ENCODE results near the gene MAST4. TPM values are rescaled to one million over a fixed set of nuclear protein-coding genes. Genes with fewer than 3 reads are reported as not detected.

The MAST4 gene
- total and polyA plus RNA-seq, 2 of the 13 experiments (the other 11 are each of a cell fraction or from before 2014, with no cell fraction given): 3.4 to 3.7 TPM

DNA sequence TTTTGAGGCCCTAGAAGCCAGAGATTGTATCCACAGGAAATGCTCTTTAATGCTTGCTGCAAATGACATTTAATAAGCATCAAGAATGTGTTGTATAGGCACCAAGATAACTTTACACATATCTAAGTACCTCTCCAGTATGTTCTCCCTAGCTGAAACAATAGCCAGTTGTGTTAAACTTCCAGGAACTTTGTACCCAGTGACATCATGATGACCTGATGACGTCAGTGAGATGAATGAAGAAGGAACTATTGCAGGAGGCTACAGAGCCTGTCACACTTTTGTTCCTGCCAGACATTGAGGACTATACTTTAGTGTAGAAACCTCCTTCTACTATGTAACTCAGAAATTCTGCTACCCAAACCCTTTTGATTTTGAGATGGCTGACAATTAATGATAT lies 470.6 kb downstream of the MAST4 start:
- in situ Hi-C loops (cut with HindIII; ENCODE audit: extremely low pct_ligation_motif_present, low pct_unique_long_range_greater_than_20kb): no loop called here
- Histone ChIP-seq H3K9me3 (ENCODE audit: low read length) (no peaks in the 10 kb centered on the region), H3K27me3 (ENCODE audit: control insufficient read depth in 1 of 2, insufficient read depth in 2 of 2, low read length in 2 of 2) (no peaks in the 10 kb centered on the region), H3K27ac (ENCODE audit: extremely low read length, insufficient read depth, low read length) (no peak overlapping the region), H4K20me1 (ENCODE audit: insufficient read depth, low read length) (no peaks in the 10 kb centered on the region; the same call in 1 of the 2 replicates), H3K79me2 (ENCODE audit: insufficient read depth, low read length) (no peaks in the 10 kb centered on the region), H3K4me2 (ENCODE audit: low read depth, low read length) (no peak overlapping the region), H2AFZ (ENCODE audit: low read length) (no peak overlapping the region), H3K36me3 (replicated peaks in 1 of 2; ENCODE audit: control insufficient read depth in 1 of 2, insufficient read depth in 2 of 2, low read length in 2 of 2) (no peaks in the 10 kb centered on the region), H3K9ac (ENCODE audit: insufficient read depth, low read depth, low read length) (no peak overlapping the region), H3K4me1 (ENCODE audit: insufficient read depth, low read length) (peaks cover 11% of the 10 kb centered on the region), H3K4me3 (replicated peaks in 1 of 3; ENCODE audit: insufficient read depth in 1 of 3, low read depth in 2 of 3, low read length in 3 of 3) (no peak overlapping the region)
- no peak for ATAC-seq
- BruUV-seq (replicated peaks): no TSS peak
- intact Hi-C loops (cut with micrococcal nuclease; ENCODE audit: unreplicated experiment): no loop called here
- POLR2A ChIA-PET: no interaction called here
- peak; percentile 70 for DNase-seq (ENCODE audit: low spot score)
- WGBS (ENCODE audit: low lambda C conversion rate): 14% methylated on average over 1 of the region's 1 CpG
- FAIRE-seq: no peak
- CTCF ChIA-PET (ENCODE audit: low intra/inter-chr PET ratio, low total read pairs): no interaction called here
- TF ChIP-seq, protein P1, sequence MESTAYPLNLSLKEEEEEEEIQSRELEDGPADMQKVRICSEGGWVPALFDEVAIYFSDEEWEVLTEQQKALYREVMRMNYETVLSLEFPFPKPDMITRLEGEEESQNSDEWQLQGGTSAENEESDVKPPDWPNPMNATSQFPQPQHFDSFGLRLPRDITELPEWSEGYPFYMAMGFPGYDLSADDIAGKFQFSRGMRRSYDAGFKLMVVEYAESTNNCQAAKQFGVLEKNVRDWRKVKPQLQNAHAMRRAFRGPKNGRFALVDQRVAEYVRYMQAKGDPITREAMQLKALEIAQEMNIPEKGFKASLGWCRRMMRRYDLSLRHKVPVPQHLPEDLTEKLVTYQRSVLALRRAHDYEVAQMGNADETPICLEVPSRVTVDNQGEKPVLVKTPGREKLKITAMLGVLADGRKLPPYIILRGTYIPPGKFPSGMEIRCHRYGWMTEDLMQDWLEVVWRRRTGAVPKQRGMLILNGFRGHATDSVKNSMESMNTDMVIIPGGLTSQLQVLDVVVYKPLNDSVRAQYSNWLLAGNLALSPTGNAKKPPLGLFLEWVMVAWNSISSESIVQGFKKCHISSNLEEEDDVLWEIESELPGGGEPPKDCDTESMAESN (CRISPR knock-in tag; conservative IDR thresholded peaks at IDR 0.05): no peak
- no peak for TF ChIP-seq PAX8 (CRISPR knock-in tag; IDR thresholded peaks at IDR 0.05; ENCODE audit: borderline replicate concordance)
- TF ChIP-seq, protein P2, sequence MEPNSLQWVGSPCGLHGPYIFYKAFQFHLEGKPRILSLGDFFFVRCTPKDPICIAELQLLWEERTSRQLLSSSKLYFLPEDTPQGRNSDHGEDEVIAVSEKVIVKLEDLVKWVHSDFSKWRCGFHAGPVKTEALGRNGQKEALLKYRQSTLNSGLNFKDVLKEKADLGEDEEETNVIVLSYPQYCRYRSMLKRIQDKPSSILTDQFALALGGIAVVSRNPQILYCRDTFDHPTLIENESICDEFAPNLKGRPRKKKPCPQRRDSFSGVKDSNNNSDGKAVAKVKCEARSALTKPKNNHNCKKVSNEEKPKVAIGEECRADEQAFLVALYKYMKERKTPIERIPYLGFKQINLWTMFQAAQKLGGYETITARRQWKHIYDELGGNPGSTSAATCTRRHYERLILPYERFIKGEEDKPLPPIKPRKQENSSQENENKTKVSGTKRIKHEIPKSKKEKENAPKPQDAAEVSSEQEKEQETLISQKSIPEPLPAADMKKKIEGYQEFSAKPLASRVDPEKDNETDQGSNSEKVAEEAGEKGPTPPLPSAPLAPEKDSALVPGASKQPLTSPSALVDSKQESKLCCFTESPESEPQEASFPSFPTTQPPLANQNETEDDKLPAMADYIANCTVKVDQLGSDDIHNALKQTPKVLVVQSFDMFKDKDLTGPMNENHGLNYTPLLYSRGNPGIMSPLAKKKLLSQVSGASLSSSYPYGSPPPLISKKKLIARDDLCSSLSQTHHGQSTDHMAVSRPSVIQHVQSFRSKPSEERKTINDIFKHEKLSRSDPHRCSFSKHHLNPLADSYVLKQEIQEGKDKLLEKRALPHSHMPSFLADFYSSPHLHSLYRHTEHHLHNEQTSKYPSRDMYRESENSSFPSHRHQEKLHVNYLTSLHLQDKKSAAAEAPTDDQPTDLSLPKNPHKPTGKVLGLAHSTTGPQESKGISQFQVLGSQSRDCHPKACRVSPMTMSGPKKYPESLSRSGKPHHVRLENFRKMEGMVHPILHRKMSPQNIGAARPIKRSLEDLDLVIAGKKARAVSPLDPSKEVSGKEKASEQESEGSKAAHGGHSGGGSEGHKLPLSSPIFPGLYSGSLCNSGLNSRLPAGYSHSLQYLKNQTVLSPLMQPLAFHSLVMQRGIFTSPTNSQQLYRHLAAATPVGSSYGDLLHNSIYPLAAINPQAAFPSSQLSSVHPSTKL (CRISPR knock-in tag; IDR thresholded peaks at IDR 0.05): 0 out of 2 replicates have a peak, but pooled peaks have one; percentile 12
- TF ChIP-seq ZFYVE20 (CRISPR knock-in tag; IDR thresholded peaks at IDR 0.05; ENCODE audit: borderline replicate concordance, low read depth): no peak
- no peak for TF ChIP-seq KLF6 (CRISPR knock-in tag; IDR thresholded peaks at IDR 0.05)
- TF ChIP-seq SOX13 (IDR thresholded peaks at IDR 0.05): no peak
- 0 out of 4 replicates have a peak, but pooled peaks of 1 of the 2 experiments have one; percentile 12 for TF ChIP-seq SOX13 (CRISPR knock-in tag; conservative IDR thresholded peaks at IDR 0.05 in 1 of 2, IDR thresholded peaks at IDR 0.05 in 1 of 2)
- TF ChIP-seq CREB1 (IDR thresholded peaks at IDR 0.05): peak; percentile 96
- TF ChIP-seq CREB1 (CRISPR knock-in tag; IDR thresholded peaks at IDR 0.05): peak; percentile 83
- TF ChIP-seq, protein P3, sequence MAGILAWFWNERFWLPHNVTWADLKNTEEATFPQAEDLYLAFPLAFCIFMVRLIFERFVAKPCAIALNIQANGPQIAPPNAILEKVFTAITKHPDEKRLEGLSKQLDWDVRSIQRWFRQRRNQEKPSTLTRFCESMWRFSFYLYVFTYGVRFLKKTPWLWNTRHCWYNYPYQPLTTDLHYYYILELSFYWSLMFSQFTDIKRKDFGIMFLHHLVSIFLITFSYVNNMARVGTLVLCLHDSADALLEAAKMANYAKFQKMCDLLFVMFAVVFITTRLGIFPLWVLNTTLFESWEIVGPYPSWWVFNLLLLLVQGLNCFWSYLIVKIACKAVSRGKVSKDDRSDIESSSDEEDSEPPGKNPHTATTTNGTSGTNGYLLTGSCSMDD (CRISPR knock-in tag; IDR thresholded peaks at IDR 0.05): no peak
- TF ChIP-seq ATF1 (CRISPR knock-in tag; IDR thresholded peaks at IDR 0.05): 0 out of 2 replicates have a peak, but pooled peaks have one; percentile 38
- TF ChIP-seq, protein P4, sequence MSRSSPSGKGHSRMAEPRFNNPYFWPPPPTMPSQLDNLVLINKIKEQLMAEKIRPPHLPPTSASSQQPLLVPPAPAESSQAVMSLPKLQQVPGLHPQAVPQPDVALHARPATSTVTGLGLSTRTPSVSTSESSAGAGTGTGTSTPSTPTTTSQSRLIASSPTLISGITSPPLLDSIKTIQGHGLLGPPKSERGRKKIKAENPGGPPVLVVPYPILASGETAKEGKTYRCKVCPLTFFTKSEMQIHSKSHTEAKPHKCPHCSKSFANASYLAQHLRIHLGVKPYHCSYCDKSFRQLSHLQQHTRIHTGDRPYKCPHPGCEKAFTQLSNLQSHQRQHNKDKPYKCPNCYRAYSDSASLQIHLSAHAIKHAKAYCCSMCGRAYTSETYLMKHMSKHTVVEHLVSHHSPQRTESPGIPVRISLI (CRISPR knock-in tag; IDR thresholded peaks at IDR 0.05; ENCODE audit: borderline replicate concordance): no peak
- TF ChIP-seq SOX6 (IDR thresholded peaks at IDR 0.05): no peak
- TF ChIP-seq SOX6 (CRISPR knock-in tag; IDR thresholded peaks at IDR 0.05): peak; percentile 22; the same call in 1 of the 2 replicates
- no peak for TF ChIP-seq PRPF4 (IDR thresholded peaks at IDR 0.05; ENCODE audit: low read depth, low read length, poor library complexity, severe bottlenecking)
- TF ChIP-seq REXO4 (CRISPR knock-in tag; IDR thresholded peaks at IDR 0.05; ENCODE audit: borderline replicate concordance): no peak
- no peak for TF ChIP-seq ZNF549 (CRISPR knock-in tag; IDR thresholded peaks at IDR 0.05)

Data from HepG2 (cell line).